ENCODE results near the gene CPNE5.

CPNE5 gene

DNA sequence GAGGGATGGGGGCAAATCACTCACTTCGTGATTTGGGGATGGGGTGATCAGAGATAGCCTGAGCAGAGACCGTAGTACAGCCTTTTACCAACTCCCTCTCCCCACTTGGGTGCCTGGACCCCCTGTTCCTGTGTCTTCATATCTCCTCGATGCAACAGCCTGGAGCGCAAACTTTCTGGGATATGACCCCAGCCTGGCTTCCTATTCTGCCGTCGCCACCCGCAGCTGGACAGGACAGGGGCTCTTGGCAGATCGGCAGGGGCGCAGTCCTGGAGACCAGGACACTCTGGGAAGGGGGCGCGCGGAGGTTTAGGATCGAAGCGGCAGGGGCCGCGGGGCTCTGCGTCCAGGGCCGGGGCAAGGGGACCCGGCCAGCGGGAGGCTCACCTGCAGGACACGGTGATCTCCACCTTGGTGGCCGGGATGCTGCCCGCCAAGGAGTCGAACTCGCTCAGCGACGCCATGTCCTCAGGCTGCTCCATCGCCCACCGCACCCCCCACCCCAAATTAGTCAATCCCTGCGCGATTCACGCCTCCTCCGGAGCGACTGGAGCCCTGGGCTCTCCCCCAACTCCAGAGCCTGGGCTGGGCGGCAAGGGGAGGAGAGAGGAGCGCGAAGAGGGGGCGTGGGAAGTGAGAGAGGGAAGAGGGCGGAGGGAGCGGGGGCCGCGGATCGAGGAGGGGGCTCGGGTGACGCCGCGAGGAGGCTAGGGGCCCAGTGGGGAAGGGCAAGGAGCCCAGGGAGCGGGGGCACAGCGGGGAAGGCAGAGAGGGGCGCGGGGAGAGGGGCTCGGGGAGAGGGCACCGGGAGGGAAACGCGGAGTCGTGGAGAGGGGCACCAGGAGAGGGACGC lies at the start of gene CPNE5:
TSS of gene CPNE5 (minus strand) at position 549 of the 853 bp plus-strand sequence. CDS start at position 482, 67 bp downstream.
- DNase-seq: no peak

DNA sequence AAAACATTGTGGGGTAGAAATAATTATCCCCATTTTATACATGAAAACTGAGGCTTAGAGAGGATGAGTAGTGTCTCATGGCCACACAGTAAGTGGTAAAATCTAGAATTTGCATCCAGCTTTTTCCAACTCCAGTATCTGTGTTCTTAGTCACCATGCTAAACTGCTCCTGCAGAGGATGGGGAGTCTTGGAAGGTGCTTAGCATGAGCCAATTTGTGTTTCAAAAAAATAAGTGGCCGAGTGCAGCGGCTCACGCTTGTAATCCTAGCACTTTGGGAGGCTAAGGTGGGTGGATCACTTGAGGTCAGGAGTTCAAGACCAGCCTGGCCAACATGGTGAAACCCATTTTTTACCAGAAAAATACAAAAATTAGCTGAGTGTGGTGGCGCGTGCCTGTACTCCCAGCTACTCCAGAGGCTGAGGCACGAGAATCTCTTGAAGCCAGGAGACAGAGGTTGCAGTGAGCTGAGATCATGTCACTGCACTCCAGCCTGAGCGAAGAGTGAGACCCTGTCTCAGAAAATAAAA lies 48.9 kb upstream of the CPNE5 start:
- DNase-seq: no peak

DNA sequence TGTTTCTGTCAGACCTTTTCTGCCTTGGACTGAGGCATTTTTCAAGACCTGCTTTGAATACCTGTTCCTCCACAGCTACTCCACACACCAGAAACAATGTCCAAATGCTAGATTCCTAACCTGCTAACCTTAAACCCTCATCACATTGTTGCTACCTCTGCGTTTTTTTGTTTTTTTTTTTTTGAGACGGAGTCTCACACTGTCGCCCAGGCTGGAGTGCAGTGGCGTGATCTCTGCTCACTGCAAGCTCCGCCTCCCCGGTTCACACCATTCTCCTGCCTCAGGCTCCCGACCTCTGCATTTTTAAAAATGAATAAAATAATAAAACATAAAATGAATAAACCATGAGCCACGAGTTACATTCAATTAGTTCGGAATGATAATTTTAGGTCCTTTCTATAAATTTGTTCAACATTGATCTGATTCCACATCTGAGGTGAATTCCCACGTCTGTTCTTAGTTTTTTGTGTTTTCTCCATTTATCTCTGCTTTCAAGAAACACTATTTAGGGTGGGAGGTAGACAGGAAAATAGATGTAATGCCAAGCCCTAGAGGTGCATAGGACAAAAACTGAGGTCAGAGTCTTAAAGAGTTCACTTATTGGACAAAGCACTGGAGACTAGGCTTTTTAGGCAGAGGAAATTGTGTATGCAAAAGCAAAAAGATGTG lies 47.8 kb upstream of the CPNE5 start:
- no peak for DNase-seq

DNA sequence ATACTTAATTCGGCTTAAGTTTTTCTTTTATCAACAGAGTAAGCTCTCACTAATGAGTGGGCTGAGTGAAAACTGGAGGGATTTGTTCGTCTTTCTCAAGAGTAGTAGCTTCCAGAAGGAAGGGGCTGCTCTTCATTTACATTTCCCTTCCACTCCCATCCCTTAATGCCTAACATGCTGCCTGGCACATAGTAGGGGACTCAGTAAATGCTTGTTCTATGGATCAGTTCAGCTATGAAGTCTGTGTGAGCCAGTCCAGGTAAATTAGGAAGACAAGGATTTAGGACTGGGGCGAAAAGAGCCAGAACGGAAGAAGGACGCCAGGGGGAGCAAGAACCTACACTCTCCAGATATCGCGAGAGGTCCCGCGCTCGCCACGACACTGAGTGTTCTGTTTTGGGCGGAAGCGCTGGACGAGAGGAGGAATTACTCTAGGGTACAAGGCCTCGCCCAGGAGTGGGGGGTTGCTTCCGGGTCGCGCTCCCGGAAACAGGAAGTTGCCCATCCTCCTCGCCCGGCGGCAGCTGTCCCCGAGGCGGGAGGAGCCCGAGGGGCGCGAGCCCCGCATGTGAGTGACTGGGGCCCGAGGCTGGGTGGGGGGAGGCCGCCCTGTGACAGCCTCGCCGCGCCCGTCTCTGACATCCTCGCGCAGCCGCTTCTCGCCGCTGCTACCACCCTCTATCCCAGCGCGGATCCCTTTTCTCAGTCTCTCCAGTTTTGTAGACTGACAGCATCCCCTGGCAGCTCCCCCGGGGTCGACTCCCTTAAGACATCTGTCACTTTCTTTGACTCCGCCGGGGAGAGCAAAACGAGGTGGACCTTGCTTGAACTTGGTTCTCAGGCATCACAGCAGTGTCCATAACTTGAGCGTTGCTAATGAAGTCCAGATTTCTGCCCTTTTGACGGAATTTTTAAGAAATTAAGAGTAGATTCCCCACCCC lies 46.5 kb upstream of the CPNE5 start, which contains the start of gene C6orf89:
TSS of gene C6orf89 (plus strand) at position 492 of the 941 bp plus-strand sequence. CDS start 13,493 bp downstream, outside the sequence.
- DNase-seq: peak; percentile 98

DNA sequence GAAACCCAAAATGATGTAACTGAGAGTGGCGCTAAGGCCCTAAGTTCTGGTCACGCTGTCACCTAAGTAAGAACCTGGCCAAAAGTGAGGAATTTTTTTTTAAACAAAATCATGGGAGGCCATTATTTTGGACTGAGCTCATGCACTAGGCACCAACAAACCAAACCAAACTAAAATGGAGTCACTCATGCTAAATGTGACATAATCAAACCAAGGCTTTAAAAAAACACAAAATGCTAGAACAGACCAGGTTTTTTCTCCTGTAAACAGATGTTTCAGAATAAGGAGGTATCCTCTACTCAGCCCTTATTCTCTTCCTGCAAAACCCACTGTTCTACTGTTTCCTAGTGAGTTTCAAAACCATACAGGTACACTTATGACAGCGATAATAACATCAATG lies 45.4 kb upstream of the CPNE5 start:
- DNase-seq: no peak

GRCh38 chr6:36875250-36875633 lies 36.0 kb upstream of the CPNE5 start:
- no peak for DNase-seq

- peak; percentile 90 for DNase-seq
Observed at GRCh38 chr6:36874443-36875249, 35.4 kb upstream of the CPNE5 start, which contains the start of gene PPIL1. TSS of gene PPIL1 (minus strand) at chr6:36874803. CDS start at chr6:36874772, 31 bp downstream.

DNA sequence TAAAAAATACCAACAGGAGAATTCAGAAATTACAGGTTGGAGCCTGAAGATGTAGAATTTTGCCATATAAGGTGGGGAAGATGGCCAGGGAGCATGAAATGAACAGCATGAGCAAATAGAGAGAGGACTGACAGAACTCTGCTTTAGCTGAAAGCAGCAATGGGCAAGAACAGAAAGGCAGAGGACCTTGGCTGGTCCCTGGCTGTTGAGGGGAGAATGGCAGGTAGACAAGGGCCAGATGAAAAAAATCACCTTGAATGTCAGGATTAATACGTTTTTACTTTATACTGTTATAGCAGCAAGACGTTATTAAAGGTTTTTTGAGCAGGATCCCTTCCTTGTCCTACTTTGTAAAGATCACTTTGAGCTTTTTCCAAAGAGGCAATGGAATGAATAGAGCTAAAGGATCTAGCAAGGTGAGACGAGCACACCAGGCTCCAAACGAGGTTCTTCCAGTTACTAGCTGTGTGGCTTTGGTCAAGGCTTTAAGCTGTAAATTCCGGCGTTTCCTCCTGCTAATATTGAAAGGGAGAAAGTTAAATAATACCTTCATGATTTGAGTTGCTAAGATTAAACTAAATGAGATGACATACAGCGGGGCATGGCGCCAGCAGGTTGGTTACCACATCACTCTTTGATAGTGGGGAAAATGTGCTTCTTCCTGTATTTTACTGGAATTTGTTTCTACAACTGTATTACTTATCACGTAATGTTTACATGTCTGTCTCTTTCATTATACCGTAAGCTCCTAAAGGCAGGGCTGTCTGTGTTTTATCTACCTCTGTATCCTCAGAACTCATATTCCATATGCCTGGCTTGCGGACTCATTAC lies 34.6 kb upstream of the CPNE5 start:
- DNase-seq: peak; percentile 30

GRCh38 chr6:36873115-36873514 lies 33.9 kb upstream of the CPNE5 start:
- no peak for DNase-seq

- no peak for DNase-seq
Observed at GRCh38 chr6:36871686-36872085, 32.4 kb upstream of the CPNE5 start.

- no peak for DNase-seq
Observed at GRCh38 chr6:36867471-36868224, 28.4 kb upstream of the CPNE5 start.

- no peak for DNase-seq
Observed at GRCh38 chr6:36865835-36866234, 26.6 kb upstream of the CPNE5 start.

- no peak for DNase-seq
Observed at GRCh38 chr6:36863670-36864540, 24.7 kb upstream of the CPNE5 start.

GRCh38 chr6:36862848-36863382 lies 23.7 kb upstream of the CPNE5 start:
- DNase-seq: no peak

- no peak for DNase-seq
Observed at GRCh38 chr6:36862164-36862847, 23.1 kb upstream of the CPNE5 start.

DNA sequence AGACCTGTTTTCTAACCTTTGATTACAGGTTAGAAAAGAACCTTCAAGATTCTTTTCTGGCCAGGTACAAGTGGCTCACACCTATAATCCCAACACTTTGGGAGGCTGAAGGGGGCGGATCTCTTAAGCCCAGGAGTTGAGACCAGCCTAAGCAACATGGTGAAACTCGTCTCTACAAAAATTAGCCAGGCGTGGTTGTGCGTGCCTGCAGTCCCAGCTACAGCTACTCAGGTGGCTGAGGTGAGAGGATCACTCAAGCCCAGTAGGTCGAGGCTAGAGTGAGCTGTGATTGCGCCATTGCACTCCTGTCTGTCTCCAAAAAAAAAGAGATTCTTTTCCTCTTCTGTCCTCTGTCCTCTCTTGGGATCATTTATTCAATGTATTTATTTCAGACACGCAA lies 20.9 kb upstream of the CPNE5 start:
- no peak for DNase-seq

DNA sequence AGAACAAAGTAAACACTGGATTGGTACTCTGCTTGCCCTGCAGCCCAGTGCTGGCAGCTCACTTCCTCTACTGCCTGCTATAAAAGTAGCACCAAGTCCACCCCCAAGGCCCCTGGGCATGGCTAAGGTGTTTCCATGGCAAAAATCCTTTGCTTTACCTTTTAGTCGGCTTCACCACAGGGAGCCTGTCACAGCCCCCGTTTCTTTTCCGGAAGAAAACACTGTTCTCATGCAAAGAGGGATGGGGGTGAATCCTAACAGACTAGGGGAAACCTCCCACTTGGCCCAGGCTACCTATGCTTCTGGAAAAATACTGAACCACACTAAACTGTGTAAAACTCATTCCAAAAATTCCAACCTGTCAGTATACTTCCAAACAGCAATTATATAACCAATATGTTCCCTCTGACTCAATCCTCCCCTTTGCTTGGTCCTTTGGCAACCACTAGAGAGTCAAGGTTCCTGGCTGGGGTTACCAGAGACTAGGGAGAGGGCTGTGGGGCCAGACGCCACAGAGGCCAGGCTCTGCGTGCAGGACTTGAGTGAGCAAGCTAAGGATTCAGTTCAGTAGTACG lies 19.2 kb upstream of the CPNE5 start:
- no peak for DNase-seq

DNA sequence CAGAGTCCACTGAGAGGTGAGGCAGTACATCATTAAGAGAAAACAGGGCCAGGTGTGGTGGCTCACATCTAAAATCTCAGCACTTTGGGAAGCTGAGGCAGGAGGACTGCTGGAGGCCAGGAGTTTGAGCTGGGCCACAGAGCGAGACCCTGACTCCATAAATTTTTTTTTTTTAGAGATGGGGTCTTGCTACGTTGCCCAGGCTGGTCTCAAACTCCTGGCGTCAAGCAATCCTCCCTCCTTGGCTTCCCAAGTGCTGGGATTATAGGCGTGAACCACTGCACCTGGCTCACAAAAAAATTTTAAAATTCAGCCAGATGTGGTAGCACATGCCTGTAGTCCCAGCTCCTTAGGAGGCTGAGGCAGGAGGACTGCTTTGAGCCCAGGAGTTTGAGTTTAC lies 18.1 kb upstream of the CPNE5 start:
- no peak for DNase-seq

Measured in activated CD4-positive, alpha-beta T cell treated with anti-CD3 and anti-CD28 coated beads for 48 hours (primary cell).